HepG2 (cell line): ENCODE results near the gene TMEM190. TPM values are rescaled to one million over a fixed set of nuclear protein-coding genes. Genes with fewer than 3 reads are reported as not detected.

Source experiments
- ARID5B ChIP-seq: IDR thresholded peaks from 2 replicates; pipeline ENCODE4 v1.4.0; 2020; ENCODE audit warnings: mild to moderate bottlenecking, missing genetic modification reagents
- ATF7-NPFF ChIP-seq: sonication (generic); formaldehyde crosslinking; IDR thresholded peaks from 2 replicates; pipeline ENCODE4 v1.8.1; 2023; ENCODE audit warnings: mild to moderate bottlenecking, low read depth, missing genetic modification reagents, moderate library complexity
- CREM ChIP-seq, 2 experiments: sonication (generic) in 1 of 2; formaldehyde crosslinking in 1 of 2; IDR thresholded peaks; 2 replicates each; pipeline versions ENCODE4 v1.4.0 to v1.6.1; 2016 to 2020; ENCODE audit warnings: antibody characterized with exemption in 1 of 2, mild to moderate bottlenecking in 1 of 2, missing genetic modification reagents in 1 of 2
- FOXP4 ChIP-seq: sonication (generic); formaldehyde crosslinking; IDR thresholded peaks from 2 replicates; pipeline ENCODE4 v1.4.0; 2020; ENCODE audit warnings: missing genetic modification reagents
- NFIB ChIP-seq: sonication (generic); formaldehyde crosslinking; IDR thresholded peaks from 2 replicates; pipeline ENCODE4 v1.9.0; 2021; ENCODE audit warnings: missing genetic modification reagents, mild to moderate bottlenecking, borderline replicate concordance
- PHF20 ChIP-seq: sonication (generic); formaldehyde crosslinking; IDR thresholded peaks from 2 replicates; pipeline ENCODE4 v1.5.0; 2020; ENCODE audit warnings: mild to moderate bottlenecking, missing genetic modification reagents
- RFX3 ChIP-seq: IDR thresholded peaks from 2 replicates; pipeline ENCODE4 v1.6.1; 2016; ENCODE audit warnings: missing biosample characterization, missing genetic modification reagents
- SP1 ChIP-seq, 2 experiments: fragments of 450-650 bp in 1 of 2; sonication (generic) in 1 of 2; formaldehyde crosslinking in 1 of 2; IDR thresholded peaks; 2 replicates each; pipeline versions ENCODE4 v1.4.0 to v1.6.1; 2016 to 2020; ENCODE audit warnings: missing genetic modification reagents in 1 of 2
- TEAD3 ChIP-seq: optimal IDR thresholded peaks from 2 replicates; pipeline ENCODE3; 2016; ENCODE audit warnings: borderline replicate concordance
- ZBTB20 ChIP-seq: sonication (generic); formaldehyde crosslinking; IDR thresholded peaks from 2 replicates; pipeline ENCODE4 v1.8.1; 2023; ENCODE audit warnings: missing genetic modification reagents, low read depth, mild to moderate bottlenecking, borderline replicate concordance
- ZBTB7B ChIP-seq: sonication (generic); formaldehyde crosslinking; IDR thresholded peaks from 2 replicates; pipeline ENCODE4 v1.4.0; 2020; ENCODE audit warnings: missing genetic modification reagents
- ZC3H13 ChIP-seq: sonication (generic); formaldehyde crosslinking; IDR thresholded peaks from 2 replicates; pipeline ENCODE4 v1.8.1; 2023; ENCODE audit warnings: mild to moderate bottlenecking, missing genetic modification reagents, moderate library complexity
- ZNF253 ChIP-seq: sonication (generic); formaldehyde crosslinking; IDR thresholded peaks from 2 replicates; pipeline ENCODE4 v1.8.0; 2022; ENCODE audit warnings: mild to moderate bottlenecking, missing genetic modification reagents, borderline replicate concordance
- ZNF432 ChIP-seq: sonication (generic); formaldehyde crosslinking; IDR thresholded peaks from 2 replicates; pipeline ENCODE4 v1.5.0; 2020; ENCODE audit warnings: missing genetic modification reagents, mild to moderate bottlenecking, borderline replicate concordance
- ZNF501 ChIP-seq: sonication (generic); formaldehyde crosslinking; IDR thresholded peaks from 2 replicates; pipeline ENCODE4 v1.5.1; 2020; ENCODE audit warnings: mild to moderate bottlenecking, moderate library complexity, missing genetic modification reagents
- ZNF563 ChIP-seq: sonication (generic); formaldehyde crosslinking; IDR thresholded peaks from 2 replicates; pipeline ENCODE4 v1.8.0; 2022; ENCODE audit warnings: mild to moderate bottlenecking, moderate library complexity, missing genetic modification reagents
- ZNF691 ChIP-seq: sonication (generic); formaldehyde crosslinking; IDR thresholded peaks from 2 replicates; pipeline ENCODE4 v1.4.0; 2020; ENCODE audit warnings: missing genetic modification reagents, low read depth, mild to moderate bottlenecking, borderline replicate concordance
- polyA plus RNA-seq, 8 experiments: library from polyadenylated mRNA; depleted of rRNA in 3 of 8; stranded (reverse) in 7 of 8; unstranded in 1 of 8; fragments of >200 nt; fragmentation: Illumina TruSeq in 4 of 8; extraction: Trizol in 4 of 8; gene quantifications; 2 replicates each; pipeline versions ENCODE4 v1.2.1 to v1.2.3, GENCODE V29; 2011 to 2016; ENCODE audit warnings: low read depth in 4 of 8, missing spikeins in 1 of 8, mixed read lengths in 1 of 8; ENCODE audit not compliant: insufficient read depth in 1 of 8
- total RNA-seq, 5 experiments: library from RNA; depleted of rRNA; stranded (reverse); fragments of >200 nt; fragmentation: Illumina TruSeq; extraction: Trizol; gene quantifications; 2 replicates each; pipeline ENCODE4 v1.2.3, GENCODE V29; 2016; ENCODE audit warnings: low read depth in 1 of 5
- TF ChIP-seq, protein P1 (sequence below): sonication (generic); formaldehyde crosslinking; IDR thresholded peaks from 2 replicates; pipeline ENCODE4; 2020; ENCODE audit warnings: missing genetic modification reagents, mild to moderate bottlenecking, borderline replicate concordance

The TMEM190 gene
- total and polyA plus RNA-seq, 2 of the 13 experiments (the other 11 are each of a cell fraction or from before 2014, with no cell fraction given), result 0.35 to 0.83 TPM

GRCh38 chr19:55385724-55386492, 9.3 kb downstream of the TMEM190 start, which contains the start of gene RPL28 (continued):
- TF ChIP-seq ARID5B (CRISPR knock-in tag) (peak; percentile 42; the same call in 1 of the 2 replicates), NFIB (no peak), ZNF563 (peak; percentile 92; the same call in 1 of the 2 replicates), ZBTB7B (no peak), PHF20 (CRISPR knock-in tag) (peak; percentile 74), CREM (IDR thresholded peaks at IDR 0.05) (peak; percentile 88), CREM (CRISPR knock-in tag; IDR thresholded peaks at IDR 0.05) (no peak), RFX3 (no peak), ZNF253 (CRISPR knock-in tag) (peak; percentile 68; the same call in 1 of the 2 replicates), SP1 (IDR thresholded peaks at IDR 0.05) (no peak), SP1 (CRISPR knock-in tag; IDR thresholded peaks at IDR 0.05) (peak; percentile 77), ZNF691 (CRISPR knock-in tag) (peak; percentile 80), TEAD3 (CRISPR knock-in tag) (peak; percentile 50), ZNF432 (CRISPR knock-in tag) (no peak), ZC3H13 (no peak; the same call in none of the 2 replicates), FOXP4 (CRISPR knock-in tag) (peak; percentile 51; the same call in 1 of the 2 replicates), ZBTB20 (CRISPR knock-in tag) (0 out of 2 replicates have a peak, but pooled peaks have one; percentile 42), ATF7-NPFF (CRISPR knock-in tag) (peak; percentile 82; the same call in 1 of the 2 replicates), ZNF501 (CRISPR knock-in tag) (peak; percentile 42)
- TF ChIP-seq, protein P1, sequence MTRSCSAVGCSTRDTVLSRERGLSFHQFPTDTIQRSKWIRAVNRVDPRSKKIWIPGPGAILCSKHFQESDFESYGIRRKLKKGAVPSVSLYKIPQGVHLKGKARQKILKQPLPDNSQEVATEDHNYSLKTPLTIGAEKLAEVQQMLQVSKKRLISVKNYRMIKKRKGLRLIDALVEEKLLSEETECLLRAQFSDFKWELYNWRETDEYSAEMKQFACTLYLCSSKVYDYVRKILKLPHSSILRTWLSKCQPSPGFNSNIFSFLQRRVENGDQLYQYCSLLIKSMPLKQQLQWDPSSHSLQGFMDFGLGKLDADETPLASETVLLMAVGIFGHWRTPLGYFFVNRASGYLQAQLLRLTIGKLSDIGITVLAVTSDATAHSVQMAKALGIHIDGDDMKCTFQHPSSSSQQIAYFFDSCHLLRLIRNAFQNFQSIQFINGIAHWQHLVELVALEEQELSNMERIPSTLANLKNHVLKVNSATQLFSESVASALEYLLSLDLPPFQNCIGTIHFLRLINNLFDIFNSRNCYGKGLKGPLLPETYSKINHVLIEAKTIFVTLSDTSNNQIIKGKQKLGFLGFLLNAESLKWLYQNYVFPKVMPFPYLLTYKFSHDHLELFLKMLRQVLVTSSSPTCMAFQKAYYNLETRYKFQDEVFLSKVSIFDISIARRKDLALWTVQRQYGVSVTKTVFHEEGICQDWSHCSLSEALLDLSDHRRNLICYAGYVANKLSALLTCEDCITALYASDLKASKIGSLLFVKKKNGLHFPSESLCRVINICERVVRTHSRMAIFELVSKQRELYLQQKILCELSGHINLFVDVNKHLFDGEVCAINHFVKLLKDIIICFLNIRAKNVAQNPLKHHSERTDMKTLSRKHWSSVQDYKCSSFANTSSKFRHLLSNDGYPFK (CRISPR knock-in tag), result peak; percentile 80; the same call in 1 of the 2 replicates
